CD1c-positive myeloid dendritic cell (primary cell): ENCODE results near the gene WDFY4.
A peak's percentile ranks its signal among the peaks of the same experiment; 100 is the strongest.

ENCODE experiments used
- DNase-seq: peaks from one replicate; pipeline ENCODE4 v3.0.0-alpha.2; 2016; ENCODE audit errors: extremely low spot score

The WDFY4 gene

GRCh38 chr10:48691812-48692528, 7.3 kb downstream of the WDFY4 start:
- no peak for DNase-seq

- DNase-seq: no peak
Observed at GRCh38 chr10:48692748-48693147, 8.1 kb downstream of the WDFY4 start.

- DNase-seq: no peak
Observed at GRCh38 chr10:48693206-48693605, 8.5 kb downstream of the WDFY4 start.

- no peak for DNase-seq
Observed at GRCh38 chr10:48694371-48695030, 9.8 kb downstream of the WDFY4 start.

- peak; percentile 32 for DNase-seq
Observed at GRCh38 chr10:48695636-48696534, 11.2 kb downstream of the WDFY4 start.

- DNase-seq: no peak
Observed at GRCh38 chr10:48696535-48696873, 11.8 kb downstream of the WDFY4 start.

GRCh38 chr10:48697091-48697490, 12.4 kb downstream of the WDFY4 start:
- no peak for DNase-seq

GRCh38 chr10:48697821-48698764, 13.4 kb downstream of the WDFY4 start:
- no peak for DNase-seq

GRCh38 chr10:48699011-48699627, 14.4 kb downstream of the WDFY4 start:
- no peak for DNase-seq

- no peak for DNase-seq
Observed at GRCh38 chr10:48700071-48700470, 15.4 kb downstream of the WDFY4 start.

- no peak for DNase-seq
Observed at GRCh38 chr10:48700493-48700892, 15.8 kb downstream of the WDFY4 start.

- DNase-seq: no peak
Observed at GRCh38 chr10:48701139-48701901, 16.6 kb downstream of the WDFY4 start.

GRCh38 chr10:48701941-48702340, 17.3 kb downstream of the WDFY4 start:
- DNase-seq: no peak

- DNase-seq: no peak
Observed at GRCh38 chr10:48703531-48704122, 19.0 kb downstream of the WDFY4 start.

- no peak for DNase-seq
Observed at GRCh38 chr10:48704156-48704555, 19.5 kb downstream of the WDFY4 start.

GRCh38 chr10:48705401-48705938, 20.8 kb downstream of the WDFY4 start:
- peak; percentile 74 for DNase-seq

- DNase-seq: no peak
Observed at GRCh38 chr10:48707472-48707871, 22.8 kb downstream of the WDFY4 start.

- DNase-seq: peak; percentile 21
Observed at GRCh38 chr10:48708144-48708543, 23.5 kb downstream of the WDFY4 start.

- no peak for DNase-seq
Observed at GRCh38 chr10:48710647-48711275, 26.1 kb downstream of the WDFY4 start.
